DMS153 treated with DMSO at 0.1 percent for 48 hours (cell line): ENCODE data around the gene DEFB110.

ENCODE experiments used
- DNase-seq: peaks from one replicate; lab custom pipeline; 2025; ENCODE audit not compliant: unreplicated experiment; lab: John Stamatoyannopoulos, UW

The DEFB110 gene

GRCh38 chr6:50021894-50022293 lies at the start of gene DEFB110:
Gene DEFB110, minus strand, starts transcription at chr6:50021994. Its CDS starts 59 bp downstream, at chr6:50021935.
- DNase-seq = no peak

- no peak for DNase-seq
Measured at GRCh38 chr6:50070101-50070500, 48.3 kb upstream of the DEFB110 start.

- DNase-seq = no peak
Measured at GRCh38 chr6:50062051-50062450, 40.3 kb upstream of the DEFB110 start.

- no peak for DNase-seq
Measured at GRCh38 chr6:50056242-50056641, 34.4 kb upstream of the DEFB110 start.

- no peak for DNase-seq
Measured at GRCh38 chr6:50049829-50050228, 28.0 kb upstream of the DEFB110 start, which contains the start of gene DEFB112. Gene DEFB112, minus strand, starts transcription at chr6:50049929. Its CDS starts 60 bp downstream, at chr6:50049869.

- DNase-seq = no peak
Measured at GRCh38 chr6:50047026-50047425, 25.2 kb upstream of the DEFB110 start.

- no peak for DNase-seq
Measured at GRCh38 chr6:50030777-50031562, 9.2 kb upstream of the DEFB110 start.

- no peak for DNase-seq
Measured at GRCh38 chr6:50030350-50030749, 8.6 kb upstream of the DEFB110 start.

- no peak for DNase-seq
Measured at GRCh38 chr6:50025258-50025657, 3.5 kb upstream of the DEFB110 start.

GRCh38 chr6:50007819-50008218 lies 14.0 kb downstream of the DEFB110 start:
- no peak for DNase-seq

GRCh38 chr6:50003139-50003538 lies 18.7 kb downstream of the DEFB110 start:
- DNase-seq = no peak

GRCh38 chr6:49995278-49995677 lies 26.5 kb downstream of the DEFB110 start:
- DNase-seq = no peak

GRCh38 chr6:49988900-49989299 lies 32.9 kb downstream of the DEFB110 start:
- no peak for DNase-seq

GRCh38 chr6:49987749-49988148 lies 34.0 kb downstream of the DEFB110 start:
- DNase-seq = no peak

GRCh38 chr6:49986551-49986950 lies 35.2 kb downstream of the DEFB110 start:
- no peak for DNase-seq

GRCh38 chr6:49982046-49982445 lies 39.7 kb downstream of the DEFB110 start:
- DNase-seq = no peak

GRCh38 chr6:49980898-49981297 lies 40.9 kb downstream of the DEFB110 start:
- DNase-seq = no peak

GRCh38 chr6:49979584-49979983 lies 42.2 kb downstream of the DEFB110 start:
- no peak for DNase-seq

GRCh38 chr6:49978332-49979226 lies 43.2 kb downstream of the DEFB110 start:
- DNase-seq = no peak

- no peak for DNase-seq
Measured at GRCh38 chr6:49969605-49970004, 52.2 kb downstream of the DEFB110 start, which contains the start of gene DEFB113. Gene DEFB113, minus strand, starts transcription at chr6:49969625. Its CDS starts 0 bp downstream, at chr6:49969625.
